Activated CD4-positive, alpha-beta memory T cell treated with anti-CD3 and anti-CD28 coated beads, Interleukin-2, amount 10 ng/mL, durations not matched to agents 7 days and 5 days (primary cell): ENCODE measurements around the gene MMUT. TPM values are rescaled to one million over a fixed set of nuclear protein-coding genes. Genes with fewer than 3 reads are reported as not detected.
A peak's percentile ranks its signal among the peaks of the same experiment; 100 is the strongest.
"Not testable (repeated sequence)": the region's sequence is repeated elsewhere in the genome, so short reads cannot be mapped to it uniquely, and the experiment has no call there.

Experiments used
- CTCF ChIA-PET: fragments of 350-600 bp; sonication (Branson Sonifier 250); formaldehyde crosslinking; loops from one replicate; lab custom pipeline; 2021; ENCODE audit warnings: antibody characterized with exemption, inconsistent platforms; lab: Charles Lee
- POLR2A ChIA-PET: fragments of 350-600 bp; sonication (Branson Sonifier 250); formaldehyde crosslinking; loops from one replicate; lab custom pipeline; 2021; ENCODE audit warnings: antibody characterized with exemption; lab: Charles Lee
- DNase-seq: peaks from one replicate; pipeline ENCODE4 v3.0.0-alpha.2; 2020
- H3K27ac Mint-ChIP-seq: one replicate; pipeline ENCODE4 v1.8.0; 2021; ENCODE audit warnings: mild to moderate bottlenecking, mixed read lengths
- H3K27me3 Mint-ChIP-seq: one replicate; pipeline ENCODE4 v1.8.0; 2021; ENCODE audit warnings: mixed read lengths
- H3K36me3 Mint-ChIP-seq: one replicate; pipeline ENCODE4 v1.8.0; 2021; ENCODE audit warnings: low read depth, mixed read lengths
- H3K4me1 Mint-ChIP-seq: one replicate; pipeline ENCODE4 v1.8.0; 2021; ENCODE audit warnings: mixed read lengths
- H3K4me3 Mint-ChIP-seq: one replicate; pipeline ENCODE4 v1.8.0; 2021; ENCODE audit warnings: mild to moderate bottlenecking, mixed read lengths
- H3K9me3 Mint-ChIP-seq: one replicate; pipeline ENCODE4 v1.8.0; 2021; ENCODE audit warnings: mixed read lengths
- total RNA-seq, 2 experiments: library from RNA; stranded (reverse); gene quantifications; one replicate each; pipeline ENCODE4 v1.2.3, GENCODE V29; 2021

The MMUT gene
- total RNA-seq, result 10 to 100 TPM; 19.1 to 20.6 TPM

GRCh38 chr6:49462927-49463611, at the start of gene MMUT, which contains the start of gene CENPQ:
Gene MMUT, minus strand, starts transcription at chr6:49463253. Its CDS starts 3,787 bp downstream, at chr6:49459466.
Gene CENPQ, plus strand, starts transcription at chr6:49463370. Its CDS starts 6,807 bp downstream, at chr6:49470177.
- ChIA-PET POLR2A (interaction anchor here (1.4 kb wide), 1 partner anchor 87 kb away, joined by 3 read pairs; no protein-coding TSS in a partner anchor), CTCF (interaction anchor here (0.6 to 1.7 kb wide), 2 partner anchors 10 to 69 kb away, joined by 3 to 7 read pairs; no protein-coding TSS in a partner anchor)
- Mint-ChIP-seq H3K9me3 (no peaks in the 10 kb centered on the region), H3K4me3 (peak within 1 kb of the TSS; percentile 98), H3K27me3 (no peaks in the 10 kb centered on the region), H3K27ac (peak within 1 kb of the TSS; percentile 96), H3K36me3 (peaks cover 37% of the 10 kb centered on the region), H3K4me1 (peaks cover 53% of the 10 kb centered on the region)
- peak; percentile 94 for DNase-seq

- Mint-ChIP-seq H3K4me3 (no peak overlapping the region), H3K36me3 (no peaks in the 10 kb centered on the region), H3K27ac (no peak overlapping the region), H3K9me3 (no peaks in the 10 kb centered on the region), H3K27me3 (peaks cover 19% of the 10 kb centered on the region), H3K4me1 (no peaks in the 10 kb centered on the region)
- no peak for DNase-seq
- CTCF ChIA-PET, result no interaction called here
- POLR2A ChIA-PET, result no interaction called here
Observed at GRCh38 chr6:49509342-49509741, 46.3 kb upstream of the MMUT start.

- no peaks in the 10 kb centered on the region for H3K4me1 Mint-ChIP-seq
- H3K4me3 Mint-ChIP-seq, result no peak overlapping the region
- H3K36me3 Mint-ChIP-seq, result no peaks in the 10 kb centered on the region
- H3K9me3 Mint-ChIP-seq, result no peaks in the 10 kb centered on the region
- DNase-seq, result no peak
- peaks cover 15% of the 10 kb centered on the region for H3K27me3 Mint-ChIP-seq
- POLR2A ChIA-PET, result no interaction called here
- H3K27ac Mint-ChIP-seq, result no peak overlapping the region
- CTCF ChIA-PET, result no interaction called here
Observed at GRCh38 chr6:49506569-49507111, 43.6 kb upstream of the MMUT start.

GRCh38 chr6:49504666-49505065, 41.6 kb upstream of the MMUT start:
- POLR2A ChIA-PET, result no interaction called here
- H3K27me3 Mint-ChIP-seq, result peaks cover 10% of the 10 kb centered on the region
- DNase-seq, result no peak

GRCh38 chr6:49499623-49500022, 36.6 kb upstream of the MMUT start, which contains the start of gene GLYATL3:
Gene GLYATL3, plus strand, starts transcription at chr6:49499923. Its CDS starts 12,068 bp downstream, at chr6:49511991.
- Mint-ChIP-seq H3K4me1 (no peaks in the 10 kb centered on the region), H3K9me3 (no peaks in the 10 kb centered on the region), H3K27ac (no peak within 1 kb of the TSS), H3K27me3 (peaks cover 4% of the 10 kb centered on the region), H3K36me3 (peaks cover 3% of the 10 kb centered on the region), H3K4me3 (no peak within 1 kb of the TSS)
- no peak for DNase-seq
- CTCF ChIA-PET, result no interaction called here
- POLR2A ChIA-PET, result no interaction called here

More at GRCh38 chr6:49504666-49505065, 41.6 kb upstream of the MMUT start:
- Mint-ChIP-seq H3K27ac (no peak overlapping the region), H3K4me3 (no peak overlapping the region), H3K36me3 (no peaks in the 10 kb centered on the region), H3K4me1 (no peaks in the 10 kb centered on the region), H3K9me3 (no peaks in the 10 kb centered on the region)
- CTCF ChIA-PET, result no interaction called here

- Mint-ChIP-seq H3K4me1 (no peaks in the 10 kb centered on the region), H3K27ac (no peak overlapping the region), H3K4me3 (no peak overlapping the region), H3K27me3 (peaks cover 4% of the 10 kb centered on the region), H3K36me3 (peaks cover 5% of the 10 kb centered on the region), H3K9me3 (no peaks in the 10 kb centered on the region)
- ChIA-PET POLR2A (no interaction called here), CTCF (no interaction called here)
- no peak for DNase-seq
Observed at GRCh38 chr6:49499126-49499525, 36.1 kb upstream of the MMUT start.

- H3K27me3 Mint-ChIP-seq, result no peaks in the 10 kb centered on the region
- no peak overlapping the region for H3K4me3 Mint-ChIP-seq
- peaks cover 15% of the 10 kb centered on the region for H3K36me3 Mint-ChIP-seq
- no peak for DNase-seq
- H3K9me3 Mint-ChIP-seq, result no peaks in the 10 kb centered on the region
- H3K27ac Mint-ChIP-seq, result no peak overlapping the region
- ChIA-PET POLR2A (no interaction called here), CTCF (no interaction called here)
- H3K4me1 Mint-ChIP-seq, result no peaks in the 10 kb centered on the region
Observed at GRCh38 chr6:49497304-49497703, 34.3 kb upstream of the MMUT start.

- H3K4me1 Mint-ChIP-seq, result no peaks in the 10 kb centered on the region
- DNase-seq, result no peak
- no peak overlapping the region for H3K4me3 Mint-ChIP-seq
- no peaks in the 10 kb centered on the region for H3K9me3 Mint-ChIP-seq
- POLR2A ChIA-PET, result no interaction called here
- CTCF ChIA-PET, result no interaction called here
- peaks cover 46% of the 10 kb centered on the region for H3K36me3 Mint-ChIP-seq
- no peak overlapping the region for H3K27ac Mint-ChIP-seq
- no peaks in the 10 kb centered on the region for H3K27me3 Mint-ChIP-seq
Observed at GRCh38 chr6:49490633-49491032, 27.6 kb upstream of the MMUT start.

- POLR2A ChIA-PET, H3K9me3 Mint-ChIP-seq, DNase-seq, CTCF ChIA-PET, H3K27me3 Mint-ChIP-seq, H3K27ac Mint-ChIP-seq, H3K4me3 Mint-ChIP-seq, H3K4me1 Mint-ChIP-seq: not testable (repeated sequence)
- peaks cover 36% of the 10 kb centered on the region for H3K36me3 Mint-ChIP-seq
Observed at GRCh38 chr6:49483380-49483779, 20.3 kb upstream of the MMUT start.

- H3K27me3 Mint-ChIP-seq, POLR2A ChIA-PET, DNase-seq, CTCF ChIA-PET, H3K4me1 Mint-ChIP-seq, H3K27ac Mint-ChIP-seq, H3K4me3 Mint-ChIP-seq, H3K9me3 Mint-ChIP-seq: not testable (repeated sequence)
- peaks cover 32% of the 10 kb centered on the region for H3K36me3 Mint-ChIP-seq
Observed at GRCh38 chr6:49481846-49482245, 18.8 kb upstream of the MMUT start.

- Mint-ChIP-seq H3K36me3 (peaks cover 47% of the 10 kb centered on the region), H3K4me3 (no peak overlapping the region), H3K27me3 (no peaks in the 10 kb centered on the region), H3K9me3 (peaks cover 6% of the 10 kb centered on the region), H3K27ac (no peak overlapping the region), H3K4me1 (peaks cover 2% of the 10 kb centered on the region)
- CTCF ChIA-PET, result no interaction called here
- POLR2A ChIA-PET, result no interaction called here
- no peak for DNase-seq
Observed at GRCh38 chr6:49479308-49479970, 16.4 kb upstream of the MMUT start.

GRCh38 chr6:49476564-49476963, 13.5 kb upstream of the MMUT start:
- CTCF ChIA-PET, H3K27me3 Mint-ChIP-seq, DNase-seq, H3K27ac Mint-ChIP-seq, H3K4me3 Mint-ChIP-seq, H3K4me1 Mint-ChIP-seq, POLR2A ChIA-PET, H3K9me3 Mint-ChIP-seq: not testable (repeated sequence)
- H3K36me3 Mint-ChIP-seq, result peaks cover 63% of the 10 kb centered on the region

- Mint-ChIP-seq H3K36me3 (peaks cover 46% of the 10 kb centered on the region), H3K27me3 (no peaks in the 10 kb centered on the region), H3K4me3 (no peak overlapping the region), H3K9me3 (no peaks in the 10 kb centered on the region), H3K4me1 (peaks cover 33% of the 10 kb centered on the region), H3K27ac (no peak overlapping the region)
- DNase-seq, result no peak
- ChIA-PET CTCF (no interaction called here), POLR2A (no interaction called here)
Observed at GRCh38 chr6:49468042-49468441, 5.0 kb upstream of the MMUT start.
